GM19239 (cell line): ENCODE measurements around the gene ACOT8.
A peak's percentile ranks its signal among the peaks of the same experiment; 100 is the strongest.
"Not testable (repeated sequence)": the region's sequence is repeated elsewhere in the genome, so short reads cannot be mapped to it uniquely, and the experiment has no call there.

Source experiments
- DNase-seq: peaks from one replicate; pipeline ENCODE4 v3.0.0; 2011; ENCODE audit warnings: low spot score; ENCODE audit not compliant: insufficient read length
- FAIRE-seq: peaks from 2 replicates; lab custom pipeline; 2011; peaks lifted over from hg19 to GRCh38; lab: Jason Lieb, UNC

Gene ACOT8

DNA sequence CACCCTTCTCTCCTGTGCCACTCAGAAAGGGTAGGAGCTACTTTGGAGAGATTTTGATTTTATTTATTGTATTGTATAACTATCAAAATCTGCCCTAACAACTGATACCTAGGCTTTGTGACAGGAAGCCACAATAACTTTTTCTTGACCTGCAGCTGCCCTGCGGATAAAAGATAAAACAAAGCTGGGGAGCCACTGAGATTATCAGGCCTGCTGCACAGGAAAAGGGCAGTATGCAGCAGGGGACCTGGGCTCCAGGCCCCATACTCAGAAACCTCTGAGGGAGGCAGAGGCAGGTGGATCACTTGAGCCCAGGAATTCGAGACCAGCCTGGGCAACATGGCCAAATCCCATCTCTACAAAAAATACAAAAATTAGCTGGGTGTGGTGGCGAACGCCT lies 24.6 kb downstream of the ACOT8 start:
- DNase-seq (no peak), FAIRE-seq (no peak)

DNA sequence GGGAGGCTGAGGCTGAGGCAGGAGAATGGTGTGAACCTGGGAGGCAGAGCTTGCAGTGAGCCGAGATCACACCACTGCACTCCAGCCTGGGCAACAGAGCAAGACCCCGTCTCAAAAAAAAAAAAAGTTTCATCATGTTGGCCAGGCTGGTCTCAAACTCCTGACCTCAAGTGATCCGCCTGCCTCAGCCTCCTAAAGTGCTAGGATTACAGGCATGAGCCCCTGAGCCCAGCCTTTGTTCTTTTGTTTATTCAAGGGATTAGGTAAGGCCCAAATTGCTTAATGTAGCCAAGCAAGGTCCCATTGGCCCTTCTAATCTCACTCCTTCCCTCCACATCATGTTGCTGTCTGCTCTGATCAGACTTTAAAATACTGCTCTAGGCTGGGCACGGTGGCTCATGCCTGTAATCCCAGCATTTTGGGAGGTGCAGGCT lies 27.5 kb downstream of the ACOT8 start:
- not testable (repeated sequence) for DNase-seq, FAIRE-seq

DNA sequence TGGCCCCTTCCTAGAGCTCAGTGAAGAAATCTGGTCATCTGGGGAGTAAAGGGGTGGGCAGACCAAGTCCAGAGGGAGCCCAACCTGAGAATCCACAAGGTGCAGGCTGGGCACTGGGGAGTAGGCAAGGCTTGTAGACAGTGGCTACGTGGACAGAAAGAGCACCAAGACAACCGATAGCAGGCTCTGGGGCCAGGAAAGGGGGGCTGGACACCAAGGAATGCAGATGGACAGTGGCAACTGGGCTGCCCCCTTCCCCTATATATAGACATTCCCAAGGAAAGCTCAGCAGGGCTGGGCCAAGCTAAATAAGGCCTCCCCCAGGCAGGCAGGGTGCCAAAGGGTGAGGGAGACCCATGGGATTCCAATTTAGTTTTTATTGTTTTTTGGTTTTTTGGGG lies 28.6 kb downstream of the ACOT8 start:
- DNase-seq (no peak), FAIRE-seq (no peak)

DNA sequence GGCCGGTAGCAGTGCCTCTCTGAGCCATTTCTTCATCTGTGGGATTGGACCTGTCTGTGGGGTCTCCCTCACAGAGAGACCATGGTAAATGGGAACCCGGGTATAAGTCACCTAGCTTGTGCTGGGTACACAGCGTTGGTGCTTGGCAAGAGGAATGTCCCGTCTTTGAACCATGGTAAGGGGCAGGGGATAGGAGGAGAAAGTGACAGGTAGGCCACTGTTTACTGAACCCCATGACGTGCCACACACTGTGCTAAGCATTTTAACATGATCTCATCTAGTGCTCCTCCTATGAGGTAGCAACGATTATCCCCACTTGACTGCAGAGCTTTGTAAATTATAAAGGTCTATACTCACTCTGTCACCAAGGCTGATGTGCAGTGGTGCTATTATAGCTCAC lies 29.5 kb downstream of the ACOT8 start:
- DNase-seq (no peak), FAIRE-seq (no peak)

DNA sequence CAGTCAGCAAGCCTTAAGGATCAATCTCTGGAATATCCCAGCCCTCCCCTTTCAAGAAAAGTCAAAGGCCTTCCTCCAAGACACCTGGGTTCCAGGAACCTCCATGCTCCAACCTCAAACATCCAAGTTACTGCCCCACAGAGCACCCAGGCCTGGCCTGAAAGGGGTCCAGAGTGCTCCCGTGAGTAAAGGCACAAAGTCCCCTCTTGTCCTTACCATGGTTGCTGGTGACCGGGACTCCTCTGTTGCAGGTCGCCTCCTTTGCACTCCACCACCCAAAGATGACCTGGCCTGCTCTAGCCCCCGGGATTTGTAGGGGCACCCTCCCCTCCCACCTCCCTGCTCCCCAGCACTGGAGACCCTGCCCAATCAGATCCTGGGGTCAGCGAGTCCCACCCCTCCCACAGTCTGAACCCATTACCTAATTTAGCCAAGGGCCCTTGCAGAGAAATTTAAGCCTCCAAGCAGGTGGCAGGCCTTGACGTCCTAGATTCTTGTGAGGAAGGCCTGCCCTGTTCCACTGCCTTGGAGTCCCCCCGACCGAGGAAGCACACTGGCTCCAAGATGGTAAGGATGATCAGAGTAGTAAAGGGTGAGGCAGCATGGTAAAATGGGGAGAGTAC lies 30.1 kb downstream of the ACOT8 start, which contains the start of gene TNNC2:
Gene TNNC2, minus strand, starts transcription at position 283 of the 623 bp plus-strand sequence. Its CDS starts 64 bp downstream, at position 219.
- DNase-seq = no peak
- no peak for FAIRE-seq

DNA sequence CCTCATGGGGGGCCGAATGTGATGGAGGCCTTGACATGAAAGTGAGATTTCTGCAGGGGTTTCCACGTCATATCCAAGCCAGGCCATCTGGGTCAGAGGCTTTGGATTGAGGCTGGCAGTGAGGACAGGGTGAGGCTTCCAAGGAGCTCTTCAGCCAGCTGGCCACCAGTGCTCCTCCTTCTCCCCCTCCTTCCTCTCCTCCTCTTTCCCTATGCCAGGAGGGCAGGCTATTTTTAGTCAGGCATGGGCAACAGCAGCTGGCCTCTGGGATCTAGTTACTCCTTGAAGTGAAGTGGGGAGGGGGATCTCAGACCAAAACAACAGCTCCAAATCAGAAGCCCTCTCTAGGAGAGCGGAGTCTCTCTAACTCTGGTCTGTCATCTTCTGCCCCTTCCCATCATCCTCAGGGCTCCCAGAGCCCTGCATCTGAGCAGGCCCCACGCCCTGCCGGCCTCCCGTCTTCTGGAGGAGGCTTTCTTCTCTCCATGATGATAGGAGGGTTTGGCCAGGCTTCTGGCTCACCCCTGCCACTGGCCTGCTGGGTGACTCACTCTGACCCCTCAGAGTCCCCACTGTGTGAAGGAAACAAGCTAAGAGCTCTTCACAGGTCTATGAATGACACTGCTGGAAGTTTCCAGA lies 30.7 kb downstream of the ACOT8 start:
- DNase-seq = no peak
- FAIRE-seq = no peak

DNA sequence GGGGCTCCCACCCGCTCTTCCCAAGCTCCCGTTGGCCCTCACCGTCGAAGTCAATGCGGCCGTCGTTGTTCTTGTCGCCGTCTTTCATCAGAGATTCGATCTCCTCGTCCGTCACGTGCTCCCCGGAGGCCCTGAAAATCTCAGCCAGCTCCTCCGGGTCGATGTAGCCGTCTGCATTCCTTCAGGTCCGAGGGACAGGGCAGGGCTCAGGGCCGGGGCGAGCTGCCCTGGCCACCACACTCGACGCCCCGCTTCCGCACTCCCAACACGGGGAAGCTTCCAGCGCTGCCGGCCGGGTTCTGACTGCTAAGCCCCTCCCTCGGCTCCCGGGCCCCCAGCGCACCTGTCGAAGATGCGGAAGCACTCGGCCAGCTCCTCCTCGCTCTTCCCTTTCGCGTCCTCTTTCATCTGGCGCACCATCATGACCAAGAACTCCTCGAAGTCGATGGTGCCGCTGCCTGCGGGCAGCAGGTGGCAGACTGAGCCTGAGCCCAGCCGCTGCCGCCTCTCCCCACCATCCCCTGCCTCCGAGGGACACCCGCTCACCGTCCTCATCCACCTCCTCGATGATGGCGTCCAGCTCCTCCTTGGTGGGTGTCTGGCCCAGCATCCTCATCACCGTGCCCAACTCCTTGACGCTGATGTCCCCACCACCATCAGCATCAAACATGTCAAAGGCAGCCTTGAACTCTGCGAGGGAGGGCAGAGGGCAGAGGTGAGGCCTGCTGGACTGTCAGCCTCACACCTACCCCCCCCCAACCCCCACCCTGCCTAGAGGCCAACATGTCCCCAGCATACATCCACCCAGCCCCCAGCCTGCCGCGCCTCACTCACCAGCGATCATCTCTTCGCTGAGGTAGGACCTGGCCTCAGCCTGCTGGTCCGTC lies 33.0 kb downstream of the ACOT8 start:
- DNase-seq (peak; percentile 36), FAIRE-seq (no peak)

DNA sequence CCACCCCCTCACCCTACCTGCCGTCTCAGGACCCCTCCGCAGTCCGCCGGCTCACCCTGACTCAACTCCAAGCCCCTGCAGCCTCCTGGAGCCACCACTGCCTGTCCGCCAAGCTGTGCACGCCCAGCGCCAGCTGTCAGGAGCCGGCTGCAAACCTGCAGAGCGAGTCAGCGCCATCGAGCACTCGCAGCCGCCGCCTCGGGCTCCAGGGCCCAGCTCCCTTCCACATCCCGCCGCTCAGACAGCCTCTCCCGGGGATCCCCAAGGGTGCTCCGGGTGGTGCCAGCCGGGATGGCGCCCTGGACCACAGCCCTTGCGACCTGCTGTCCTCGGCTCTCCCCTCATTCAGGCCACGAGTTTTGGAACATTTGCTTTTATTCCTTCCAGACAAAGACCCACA lies 34.3 kb downstream of the ACOT8 start:
- no peak for DNase-seq
- no peak for FAIRE-seq

DNA sequence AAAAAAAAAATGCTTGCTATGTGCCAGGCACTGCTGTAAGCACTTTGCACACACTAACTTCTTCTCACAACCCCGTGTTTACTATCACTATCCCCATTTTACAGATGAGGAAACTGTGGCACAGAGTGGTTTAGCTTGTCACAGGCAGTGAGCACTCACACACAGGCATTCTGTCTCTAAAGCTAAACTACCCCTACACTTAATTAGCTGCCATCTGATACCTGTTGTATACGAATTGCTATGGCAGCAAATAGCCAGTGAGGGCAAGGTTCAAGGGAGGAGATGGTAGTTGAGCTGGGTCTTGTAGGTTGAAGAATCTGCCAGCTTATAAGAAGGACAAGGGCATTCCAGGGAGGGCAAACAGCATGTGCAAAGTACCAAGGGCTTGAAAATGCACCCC lies 35.2 kb downstream of the ACOT8 start:
- DNase-seq = no peak
- no peak for FAIRE-seq

DNA sequence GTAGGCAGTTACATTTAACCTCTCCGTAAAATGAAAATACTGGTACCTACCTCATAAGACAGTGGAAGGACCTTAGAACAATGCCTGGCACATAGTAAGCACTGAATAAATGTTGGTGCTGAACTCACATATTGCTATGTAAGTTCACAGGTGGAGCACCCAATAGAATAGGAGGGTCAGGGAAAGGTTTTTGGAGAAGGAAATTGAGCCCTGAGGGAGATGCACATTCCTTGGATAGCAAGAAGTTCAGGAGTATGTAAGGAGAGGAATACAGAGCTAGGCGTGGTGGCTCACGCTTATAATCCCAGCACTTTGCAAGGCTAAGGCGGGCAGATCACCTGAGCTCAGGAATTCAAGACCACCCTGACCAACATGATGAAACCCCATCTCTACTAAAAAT lies 37.7 kb downstream of the ACOT8 start:
- no peak for DNase-seq
- no peak for FAIRE-seq

DNA sequence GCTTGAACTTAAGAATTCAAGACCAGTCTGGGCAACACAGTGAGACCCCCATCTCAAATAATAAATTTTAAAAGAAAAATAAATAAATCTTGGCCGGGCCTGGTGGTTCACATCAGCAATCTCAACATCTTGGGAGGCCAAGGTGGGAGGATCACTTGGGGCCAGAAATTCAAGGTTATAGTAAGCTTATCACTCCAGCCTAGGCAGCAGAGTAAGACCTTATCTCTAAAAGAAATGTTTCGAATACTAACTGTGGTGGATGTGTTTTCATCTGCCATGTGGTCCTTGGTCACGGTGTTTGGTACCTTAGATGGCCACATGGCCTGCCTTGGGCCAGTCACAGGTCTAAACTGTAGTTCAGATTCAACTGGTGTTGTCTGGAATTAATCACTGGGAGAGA lies 39.0 kb downstream of the ACOT8 start:
- no peak for DNase-seq
- FAIRE-seq = no peak

DNA sequence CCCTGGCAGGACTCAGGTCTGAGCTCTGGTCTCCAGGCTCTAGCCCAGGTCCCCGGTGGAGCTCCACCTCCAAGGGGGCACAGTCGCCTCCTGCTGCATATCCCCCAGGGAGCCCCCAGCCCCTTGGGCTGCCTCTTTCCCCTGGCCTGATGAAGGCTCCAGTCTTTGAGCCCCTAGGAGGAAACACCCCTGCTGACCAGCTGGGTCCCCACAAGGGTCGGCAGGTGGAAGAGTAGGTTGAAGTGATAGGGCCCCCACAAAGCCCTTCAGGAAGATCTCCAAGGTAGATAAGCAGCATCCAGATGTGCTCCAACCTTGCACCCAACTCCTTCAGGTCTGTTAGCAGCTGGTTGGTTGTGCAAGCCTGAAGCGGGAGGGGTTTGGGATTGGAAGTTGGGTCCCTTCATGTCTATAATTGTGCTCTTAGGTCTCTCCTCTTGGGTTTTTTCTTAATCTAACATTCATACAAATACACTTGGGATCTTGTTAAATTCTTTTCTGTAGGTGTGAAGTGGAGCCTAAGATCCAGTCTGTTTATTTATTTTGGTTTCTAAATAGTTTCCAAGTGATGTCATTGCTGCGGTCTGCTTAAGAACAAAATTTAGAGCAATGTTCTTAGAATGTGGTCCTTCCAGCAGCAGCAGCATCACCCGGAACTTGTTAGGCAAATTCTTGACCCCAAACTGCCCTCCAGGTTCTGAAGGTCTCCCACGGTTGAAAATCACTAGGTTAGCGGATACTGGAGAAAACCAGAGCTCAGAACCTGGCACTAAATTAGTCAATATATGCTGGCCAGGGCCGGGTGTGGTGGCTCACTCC lies 39.6 kb downstream of the ACOT8 start:
- DNase-seq = no peak

DNA sequence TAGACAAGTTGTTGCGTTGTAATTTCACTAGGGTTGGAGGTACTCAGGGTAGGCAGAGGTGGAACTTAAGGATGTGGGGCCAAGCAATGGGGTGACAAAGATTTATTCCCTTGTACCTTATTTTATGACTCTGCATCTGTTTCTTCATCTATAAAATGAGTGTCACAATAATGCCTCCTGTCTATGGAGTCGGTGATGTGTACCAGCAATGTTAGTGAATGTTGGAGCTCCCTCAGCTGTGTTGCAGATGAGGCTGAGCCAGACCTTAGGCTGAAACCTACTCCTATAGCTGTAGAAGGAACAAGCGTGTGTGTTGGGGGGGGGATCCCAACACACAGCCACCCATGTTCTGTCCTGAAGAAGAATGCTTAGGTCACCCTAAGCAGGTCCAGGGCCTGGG lies 40.2 kb downstream of the ACOT8 start:
- no peak for FAIRE-seq

More for the DNA sequence above, 39.6 kb downstream of the ACOT8 start:
- FAIRE-seq = no peak

DNA sequence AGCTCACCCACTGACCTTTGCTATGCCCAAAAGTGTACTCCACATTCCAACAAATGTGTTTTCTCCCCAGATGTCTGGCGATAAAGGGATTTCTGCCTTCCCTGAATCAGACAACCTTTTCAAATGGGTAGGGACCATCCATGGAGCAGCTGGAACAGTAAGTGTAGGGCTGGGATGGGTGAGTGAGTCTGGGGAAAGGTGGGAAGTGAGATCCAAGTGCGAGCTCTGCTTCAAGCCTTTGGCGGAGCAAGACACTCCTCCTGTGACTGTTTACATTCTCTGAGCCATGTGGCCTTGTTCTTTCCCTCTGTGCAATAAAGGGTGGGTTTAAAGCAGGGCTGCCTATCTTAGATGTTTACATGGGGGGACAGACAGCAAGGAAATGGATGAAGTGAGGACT lies 42.9 kb downstream of the ACOT8 start:
- no peak for FAIRE-seq

More for the DNA sequence above, 40.2 kb downstream of the ACOT8 start:
- DNase-seq = no peak

DNA sequence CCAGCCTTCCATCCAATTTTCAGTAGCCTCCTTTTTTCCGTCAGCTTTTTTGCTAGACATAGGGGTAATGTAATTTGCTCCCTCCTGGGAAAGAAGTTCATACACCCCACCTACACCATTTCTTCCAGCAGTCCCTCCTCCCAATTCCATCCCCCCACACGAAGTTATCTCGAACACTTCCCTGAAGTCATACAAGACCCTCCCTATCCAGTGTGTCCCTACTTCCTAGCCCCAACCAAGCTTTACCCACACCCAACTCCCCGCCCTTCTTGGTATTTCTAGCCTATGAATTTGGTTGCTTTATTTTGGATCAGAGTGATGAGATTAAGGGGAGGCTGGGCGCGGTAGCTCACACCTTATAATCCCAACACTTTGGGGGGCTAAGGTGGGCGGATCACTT lies 43.7 kb downstream of the ACOT8 start:
- FAIRE-seq = no peak
- DNase-seq = no peak

More for the DNA sequence above, 42.9 kb downstream of the ACOT8 start:
- no peak for DNase-seq

DNA sequence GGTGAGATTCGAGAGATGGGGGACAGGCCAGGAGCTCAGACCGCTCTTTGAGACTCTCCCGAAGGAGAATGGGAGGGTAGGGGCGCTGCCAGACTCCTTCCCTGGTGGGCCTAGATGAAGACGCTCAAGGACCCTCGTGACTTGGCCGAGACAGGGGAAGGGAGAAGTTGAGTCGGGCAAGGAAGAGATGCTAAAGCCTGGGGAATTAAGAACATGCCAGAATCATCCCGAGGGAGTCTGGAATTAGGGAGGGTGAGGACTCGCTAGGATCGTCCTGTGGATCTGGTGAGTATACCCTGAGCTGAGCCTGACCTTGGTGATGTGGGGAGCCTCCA lies 44.2 kb downstream of the ACOT8 start:
- DNase-seq = no peak
- FAIRE-seq = no peak

DNA sequence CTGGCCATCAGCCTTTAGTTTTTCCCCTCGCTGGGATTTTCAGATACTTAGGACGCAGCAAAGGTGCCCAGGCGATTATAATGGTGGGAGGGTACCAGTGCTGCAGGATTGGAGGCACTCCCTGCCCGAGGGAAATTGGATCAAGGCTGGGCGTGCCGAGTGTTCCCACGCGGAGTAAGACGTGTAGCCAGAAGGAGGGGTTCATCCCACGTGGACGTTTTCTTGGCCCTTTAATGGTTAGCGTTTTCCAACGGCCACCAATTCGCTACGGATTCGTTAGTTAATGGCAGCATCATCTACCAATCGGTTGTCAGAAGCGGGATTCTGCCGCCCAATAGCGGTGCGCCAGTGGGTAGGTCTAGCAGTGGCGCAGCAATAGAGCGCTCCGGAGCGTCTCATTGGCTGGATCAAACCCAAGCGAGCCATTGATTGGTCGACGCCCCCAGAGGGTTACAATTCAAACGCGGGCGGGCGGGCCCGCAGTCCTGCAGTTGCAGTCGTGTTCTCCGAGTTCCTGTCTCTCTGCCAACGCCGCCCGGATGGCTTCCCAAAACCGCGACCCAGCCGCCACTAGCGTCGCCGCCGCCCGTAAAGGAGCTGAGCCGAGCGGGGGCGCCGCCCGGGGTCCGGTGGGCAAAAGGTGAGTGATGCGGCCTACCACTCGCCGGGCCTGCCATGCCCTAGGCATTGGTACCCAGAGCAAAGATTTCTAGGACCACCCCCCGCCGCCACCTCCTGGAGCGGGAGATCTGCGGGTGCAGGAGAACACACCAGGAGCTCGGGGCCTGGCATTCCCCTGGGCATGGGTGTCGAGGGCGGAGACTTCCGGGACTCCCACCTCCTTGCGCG lies 44.8 kb downstream of the ACOT8 start, which contains the start of gene UBE2C:
Gene UBE2C, plus strand, starts transcription at position 488 of the 849 bp plus-strand sequence. Its CDS starts 52 bp downstream, at position 540.
- peak; percentile 97 for FAIRE-seq
- DNase-seq = peak; percentile 97

DNA sequence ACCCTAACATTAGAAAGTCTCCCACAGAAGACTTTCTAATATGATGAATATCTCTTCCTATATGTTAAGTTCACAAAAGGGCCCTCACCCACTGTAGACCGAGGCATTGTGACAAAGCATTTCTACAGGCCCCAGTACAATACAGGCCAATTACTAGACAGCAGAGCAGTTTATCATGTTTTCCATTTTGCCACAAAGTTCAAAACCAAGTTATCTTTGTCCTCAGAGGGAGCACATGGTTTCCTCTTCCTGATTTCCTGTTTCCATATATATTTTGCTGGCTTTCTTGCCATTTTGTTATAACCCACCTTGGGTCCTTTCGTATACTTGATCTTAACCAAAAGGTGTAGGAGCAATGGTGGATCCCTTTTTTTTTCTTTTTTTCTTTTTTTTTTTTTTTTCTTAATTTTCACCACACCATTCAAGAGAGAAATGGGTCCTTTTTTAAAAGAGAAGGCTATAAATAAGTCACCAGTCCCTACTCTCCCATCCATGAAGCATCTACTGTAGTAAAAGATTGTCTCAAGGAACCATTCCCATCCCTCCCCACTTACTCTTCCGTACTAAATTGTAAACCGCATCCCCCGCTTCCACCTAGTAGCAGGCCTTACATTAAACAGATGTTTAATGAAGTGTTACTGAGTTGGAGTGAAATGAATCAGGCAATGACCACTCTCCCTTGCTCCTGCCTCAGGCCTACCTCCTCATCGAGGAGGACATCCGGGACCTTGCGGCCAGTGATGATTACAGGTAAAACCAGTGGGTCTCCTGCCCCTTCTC lies 46.8 kb downstream of the ACOT8 start:
- DNase-seq (no peak), FAIRE-seq (no peak)
